Spinal cord (tissue), 10 donors: ENCODE results near the gene GABRG2. TPM values are rescaled to one million over a fixed set of nuclear protein-coding genes. Genes with fewer than 3 reads are reported as not detected.

Experiments used
- DNase-seq, 6 donors: peaks; one replicate each; pipeline versions ENCODE4 v3.0.0 to v3.0.0-alpha.2; 2013 to 2015; ENCODE audit warnings: low spot score in 6 of 6, low read depth in 4 of 6
- H3K27ac ChIP-seq: one replicate; pipeline ENCODE4 v1.5.1; 2013; ENCODE audit warnings: low read depth, low read length, control low read depth
- H3K27me3 ChIP-seq: one replicate; pipeline ENCODE4 v1.6.1; 2013; ENCODE audit warnings: low read length; ENCODE audit not compliant: control insufficient read depth, insufficient read depth
- H3K36me3 ChIP-seq: one replicate; pipeline ENCODE4 v1.6.1; 2013; ENCODE audit warnings: low read length; ENCODE audit not compliant: control insufficient read depth, insufficient read depth
- H3K4me1 ChIP-seq: one replicate; pipeline ENCODE4 v1.6.1; 2013; ENCODE audit warnings: low read length; ENCODE audit not compliant: control insufficient read depth, insufficient read depth
- H3K4me3 ChIP-seq: one replicate; pipeline ENCODE4 v1.5.1; 2013; ENCODE audit warnings: low read depth, low read length, control low read depth
- H3K9me3 ChIP-seq: one replicate; pipeline ENCODE4 v1.6.1; 2013; ENCODE audit warnings: low read length; ENCODE audit not compliant: control insufficient read depth, insufficient read depth
- WGBS: methylation state at CpG from one replicate; pipeline ENCODE4 v1.1.5; 2013; ENCODE audit warnings: missing lambda C conversion rate; ENCODE audit not compliant: insufficient coverage; 5-methylcytosine and 5-hydroxymethylcytosine counted together
- polyA plus RNA-seq, 2 donors: library from polyadenylated mRNA; unstranded; fragments of 120-200 nt; gene quantifications; one replicate each; pipeline ENCODE4 v1.2.1, GENCODE V29; 2013; ENCODE audit not compliant: insufficient read length in 2 of 2
- total RNA-seq, 2 donors: library from RNA; depleted of rRNA in 1 of 2; stranded (reverse); fragments of 120-200 nt in 1 of 2; fragments of >200 nt in 1 of 2; gene quantifications; one replicate each; pipeline versions ENCODE4 v1.2.3 to v1.2.4, GENCODE V29; 2013 to 2014
- donor health status: healthy.

Gene GABRG2
- total and polyA plus RNA-seq, 4 donors: 11.2 to 77.7 (median 54.8) TPM

GRCh38 chr5:162068936-162069335, 1.4 kb downstream of the GABRG2 start:
- peak in 2 of 6 donors; percentile 15 to 60 for DNase-seq
- no peaks in the 10 kb centered on the region for H3K4me1 ChIP-seq
- no peaks in the 10 kb centered on the region for H3K9me3 ChIP-seq
- no peaks in the 10 kb centered on the region for H3K27me3 ChIP-seq
- 79% methylated on average over 4 of the region's 4 CpGs for WGBS
- H3K27ac ChIP-seq: no peak overlapping the region
- H3K36me3 ChIP-seq: no peaks in the 10 kb centered on the region
- H3K4me3 ChIP-seq: peak overlapping the region; percentile 7

DNA sequence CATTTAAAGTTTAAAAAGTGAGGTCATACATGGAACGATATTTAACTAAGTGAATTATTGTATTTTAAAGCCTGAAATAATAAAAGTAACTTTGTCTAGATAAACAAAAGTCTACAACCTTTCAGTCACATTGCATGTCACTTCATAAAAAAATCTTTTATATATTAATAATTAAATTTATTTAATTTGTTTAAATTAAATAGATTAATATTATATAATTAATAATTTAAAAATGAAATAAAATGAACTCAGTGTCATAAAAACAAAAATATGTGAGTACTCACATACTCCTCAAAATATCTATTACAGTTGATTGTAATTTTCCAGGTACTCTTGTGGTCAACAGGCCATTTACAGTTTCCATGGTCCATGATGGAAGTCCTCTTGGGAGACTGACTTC, 11.2 kb downstream of the GABRG2 start:
- no peak overlapping the region for H3K4me3 ChIP-seq
- H3K36me3 ChIP-seq: no peaks in the 10 kb centered on the region
- no peaks in the 10 kb centered on the region for H3K4me1 ChIP-seq
- no peak overlapping the region for H3K27ac ChIP-seq
- no peak for DNase-seq
- WGBS: no CpG with 5 or more reads among the region's 1 CpG
- no peaks in the 10 kb centered on the region for H3K9me3 ChIP-seq
- H3K27me3 ChIP-seq: no peaks in the 10 kb centered on the region

DNA sequence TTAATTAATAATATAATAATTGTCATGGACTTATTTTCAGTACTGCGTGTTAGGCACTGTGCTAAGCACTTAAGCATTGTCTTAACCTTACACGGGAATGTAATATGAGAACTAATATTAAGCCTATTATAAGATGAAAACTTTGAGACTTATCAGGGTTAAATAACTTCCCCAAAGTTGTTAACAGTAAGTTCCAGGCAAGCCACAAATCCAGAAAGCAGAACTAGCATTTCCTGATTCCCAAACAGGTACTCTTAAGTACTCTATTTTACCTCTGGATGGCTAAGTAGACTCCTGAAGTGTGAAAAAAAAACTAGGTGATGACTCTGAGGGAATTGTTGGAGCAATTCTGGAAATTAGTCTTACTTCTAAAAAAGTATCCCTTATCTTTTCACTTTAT, 23.8 kb downstream of the GABRG2 start:
- H3K36me3 ChIP-seq: no peaks in the 10 kb centered on the region
- no peak overlapping the region for H3K27ac ChIP-seq
- H3K4me3 ChIP-seq: no peak overlapping the region
- no peak for DNase-seq
- no peaks in the 10 kb centered on the region for H3K27me3 ChIP-seq
- no CpG with 5 or more reads among the region's 2 CpGs for WGBS
- H3K9me3 ChIP-seq: no peaks in the 10 kb centered on the region
- no peaks in the 10 kb centered on the region for H3K4me1 ChIP-seq

- Histone ChIP-seq H3K9me3 (no peaks in the 10 kb centered on the region), H3K27me3 (no peaks in the 10 kb centered on the region), H3K36me3 (no peaks in the 10 kb centered on the region), H3K4me1 (no peaks in the 10 kb centered on the region), H3K27ac (no peak overlapping the region), H3K4me3 (no peak overlapping the region)
- WGBS: no CpG with 5 or more reads among the region's 2 CpGs
- DNase-seq: no peak
Measured at GRCh38 chr5:162096448-162096847, 28.9 kb downstream of the GABRG2 start.

DNA sequence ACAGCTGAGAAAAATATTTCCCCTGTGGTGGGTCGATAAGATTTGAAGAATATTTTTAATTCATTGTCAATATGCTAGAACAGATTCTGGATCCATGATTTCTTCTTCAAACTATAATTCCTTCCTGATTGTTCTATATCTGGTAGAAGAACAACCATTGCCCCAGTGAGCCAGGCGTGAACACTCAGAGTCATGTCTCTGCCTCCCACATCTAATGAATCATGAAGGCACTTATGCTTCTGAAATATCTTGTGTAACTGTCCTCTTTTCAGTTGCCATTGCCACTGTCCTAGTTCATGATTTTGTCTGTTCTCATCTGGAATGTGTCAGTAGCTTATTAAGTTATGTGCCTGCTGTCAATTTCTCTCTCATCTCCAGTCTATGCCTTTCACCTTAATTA, 40.0 kb downstream of the GABRG2 start:
- Histone ChIP-seq H3K4me1 (no peaks in the 10 kb centered on the region), H3K9me3 (no peaks in the 10 kb centered on the region), H3K27me3 (no peaks in the 10 kb centered on the region), H3K27ac (no peak overlapping the region), H3K4me3 (no peak overlapping the region), H3K36me3 (peaks cover 3% of the 10 kb centered on the region)
- WGBS: 100% methylated on average over 1 of the region's 2 CpGs
- no peak for DNase-seq

DNA sequence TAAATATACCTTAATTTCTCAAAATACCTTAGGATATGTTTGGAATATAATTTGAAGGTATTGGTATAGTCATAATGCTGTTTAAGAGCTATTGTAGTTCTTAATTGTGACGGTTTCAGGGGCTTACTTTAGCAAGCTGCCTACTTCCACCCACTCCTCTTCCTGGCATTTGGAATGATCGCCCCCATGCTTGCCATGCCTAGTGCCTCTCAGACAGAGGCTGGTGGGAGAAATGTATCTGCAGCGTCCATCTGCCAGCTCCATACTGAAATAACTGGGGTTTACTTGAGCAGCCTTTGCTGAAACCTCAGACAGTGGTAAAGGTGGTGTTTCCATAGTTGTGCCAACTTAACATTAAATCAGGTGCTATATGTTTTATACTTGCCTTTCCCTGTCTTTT, 52.2 kb downstream of the GABRG2 start:
- Histone ChIP-seq H3K4me3 (no peak overlapping the region), H3K36me3 (no peaks in the 10 kb centered on the region), H3K9me3 (no peaks in the 10 kb centered on the region), H3K4me1 (no peaks in the 10 kb centered on the region), H3K27me3 (no peaks in the 10 kb centered on the region), H3K27ac (no peak overlapping the region)
- DNase-seq: no peak
- 93% methylated on average over 2 of the region's 3 CpGs for WGBS

DNA sequence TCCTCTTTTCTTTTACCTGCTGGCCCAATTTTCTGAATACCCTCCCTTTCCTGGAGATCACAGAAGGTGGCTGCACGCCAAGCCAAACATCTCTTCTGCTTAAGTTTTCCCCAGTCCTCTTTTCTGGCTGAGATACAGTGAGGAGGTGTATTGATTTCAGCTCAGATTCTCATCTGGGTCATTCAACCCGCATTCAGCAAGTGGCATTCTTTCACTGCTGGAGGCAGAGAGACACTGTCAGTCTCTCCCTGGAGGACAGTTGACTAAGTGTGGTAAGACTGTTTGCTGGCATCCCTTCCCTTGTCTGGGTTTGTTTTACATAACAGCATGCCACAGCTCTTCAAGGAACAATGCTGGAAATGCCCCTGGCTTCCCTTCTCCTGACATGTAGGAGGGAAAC, 60.5 kb downstream of the GABRG2 start:
- no peaks in the 10 kb centered on the region for H3K4me1 ChIP-seq
- no peaks in the 10 kb centered on the region for H3K36me3 ChIP-seq
- H3K4me3 ChIP-seq: no peak overlapping the region
- 0% methylated on average over 1 of the region's 2 CpGs for WGBS
- H3K27ac ChIP-seq: no peak overlapping the region
- H3K27me3 ChIP-seq: no peaks in the 10 kb centered on the region
- peak in 2 of 6 donors; percentile 9 to 25 for DNase-seq
- H3K9me3 ChIP-seq: no peaks in the 10 kb centered on the region

GRCh38 chr5:162132348-162132747, 64.8 kb downstream of the GABRG2 start:
- no peaks in the 10 kb centered on the region for H3K4me1 ChIP-seq
- H3K36me3 ChIP-seq: no peaks in the 10 kb centered on the region
- no peak for DNase-seq
- no peaks in the 10 kb centered on the region for H3K9me3 ChIP-seq
- no peaks in the 10 kb centered on the region for H3K27me3 ChIP-seq
- H3K27ac ChIP-seq: no peak overlapping the region
- no peak overlapping the region for H3K4me3 ChIP-seq

GRCh38 chr5:162139190-162139589, 71.6 kb downstream of the GABRG2 start:
- H3K4me3 ChIP-seq: no peak overlapping the region

GRCh38 chr5:162154242-162154641, 86.7 kb downstream of the GABRG2 start:
- Histone ChIP-seq H3K9me3 (no peaks in the 10 kb centered on the region), H3K27ac (no peak overlapping the region), H3K4me3 (no peak overlapping the region), H3K36me3 (no peaks in the 10 kb centered on the region), H3K27me3 (no peaks in the 10 kb centered on the region), H3K4me1 (no peaks in the 10 kb centered on the region)
- no CpG with 5 or more reads among the region's 1 CpG for WGBS
- no peak for DNase-seq

More at GRCh38 chr5:162139190-162139589, 71.6 kb downstream of the GABRG2 start:
- Histone ChIP-seq H3K36me3 (no peaks in the 10 kb centered on the region), H3K27ac (no peak overlapping the region), H3K9me3 (no peaks in the 10 kb centered on the region), H3K27me3 (no peaks in the 10 kb centered on the region), H3K4me1 (no peaks in the 10 kb centered on the region)
- DNase-seq: no peak
- 87% methylated on average over 3 of the region's 3 CpGs for WGBS
